Caco-2 (cell line): ENCODE results near the gene PCDH1. TPM values are rescaled to one million over a fixed set of nuclear protein-coding genes. Genes with fewer than 3 reads are reported as not detected.

Experiments used
- BruUV-seq: library from RNA; stranded (reverse); fragments of 400-500 nt; replicated peaks from 2 replicates; lab custom pipeline; 2021; lab: Mats Ljungman, UMichigan
- CTCF ChIA-PET: fragments of 300-600 bp; sonication (Branson Sonifier 250); formaldehyde crosslinking; loops from one replicate; lab custom pipeline; 2022; ENCODE audit warnings: antibody characterized with exemption; lab: Charles Lee
- POLR2A ChIA-PET: fragments of 300-600 bp; sonication (Branson Sonifier 250); formaldehyde crosslinking; loops from one replicate; lab custom pipeline; 2022; ENCODE audit warnings: antibody characterized with exemption; lab: Charles Lee
- DNase-seq, 2 experiments: peaks; one replicate each; pipeline versions ENCODE4 v3.0.0 to v3.0.0-alpha.2; 2020 to 2022
- H3K27me3 ChIP-seq: replicated peaks from 2 replicates; pipeline ENCODE4 v1.6.0; 2011; ENCODE audit warnings: low read length; ENCODE audit not compliant: control insufficient read depth, insufficient read depth
- H3K36me3 ChIP-seq: 2 replicates; pipeline ENCODE4 v1.5.1; 2011; ENCODE audit warnings: low read length; ENCODE audit not compliant: control insufficient read depth, insufficient read depth
- H3K4me1 ChIP-seq: fragments of 250-450 bp; sonication (Bioruptor Pico); 2 replicates; pipeline ENCODE4 v1.5.1; 2020; ENCODE audit warnings: mild to moderate bottlenecking
- H3K4me3 ChIP-seq: 2 replicates; pipeline ENCODE4 v1.5.1; 2011; ENCODE audit warnings: low read depth, mild to moderate bottlenecking, control low read depth, low read length
- H3K9me3 ChIP-seq: fragments of 250-450 bp; sonication (Bioruptor Pico); 2 replicates; pipeline ENCODE4 v1.5.1; 2020; ENCODE audit warnings: mild to moderate bottlenecking, moderate library complexity
- H3K27ac Mint-ChIP-seq: one replicate; pipeline ENCODE4 v1.8.0; 2022; ENCODE audit warnings: mixed read lengths; ENCODE audit not compliant: unreplicated experiment
- H3K27me3 Mint-ChIP-seq: one replicate; pipeline ENCODE4 v1.8.0; 2022; ENCODE audit warnings: mixed read lengths; ENCODE audit not compliant: insufficient read depth, unreplicated experiment
- H3K36me3 Mint-ChIP-seq: one replicate; pipeline ENCODE4 v1.8.0; 2022; ENCODE audit warnings: mild to moderate bottlenecking, mixed read lengths; ENCODE audit not compliant: insufficient read depth, unreplicated experiment
- H3K4me1 Mint-ChIP-seq: one replicate; pipeline ENCODE4 v1.8.0; 2022; ENCODE audit warnings: low read depth, mixed read lengths; ENCODE audit not compliant: unreplicated experiment
- H3K4me3 Mint-ChIP-seq: one replicate; pipeline ENCODE4 v1.8.0; 2022; ENCODE audit warnings: mild to moderate bottlenecking, moderate library complexity, mixed read lengths; ENCODE audit not compliant: unreplicated experiment
- H3K9me3 Mint-ChIP-seq: one replicate; pipeline ENCODE4 v1.8.0; 2022; ENCODE audit warnings: mixed read lengths; ENCODE audit not compliant: unreplicated experiment
- CTCF ChIP-seq, 2 experiments: fragments of 200-600 bp in 1 of 2; IDR thresholded peaks; 1 replicate in 1 of 2; 2 replicates in 1 of 2; pipeline versions ENCODE4 v1.5.1 to v1.8.0; 2011 to 2022; ENCODE audit warnings: antibody characterized with exemption in 1 of 2, control low read depth in 1 of 2, inconsistent platforms in 1 of 2, low read depth in 1 of 2, low read length in 1 of 2, mild to moderate bottlenecking in 1 of 2, moderate library complexity in 1 of 2; ENCODE audit not compliant: insufficient read depth in 1 of 2, severe bottlenecking in 1 of 2, unreplicated experiment in 1 of 2
- intact Hi-C: fragments of 100-400 bp; cut with micrococcal nuclease; formaldehyde crosslinking; loops from one replicate; pipeline ENCODE4 v1.10.0; 2022; ENCODE audit not compliant: unreplicated experiment
- total RNA-seq: library from RNA; stranded (reverse); gene quantifications from 2 replicates; pipeline ENCODE4 v1.2.3, GENCODE V29; 2022

Gene PCDH1
- total RNA-seq, 1 experiment from 2014 or later, result 1.5 TPM

GRCh38 chr5:141874262-141874964 is 3.8 kb downstream of the PCDH1 start:
- no peak overlapping the region for H3K4me3 Mint-ChIP-seq
- Histone ChIP-seq H3K36me3 (no peaks in the 10 kb centered on the region; the same call in 1 of the 2 replicates), H3K4me3 (0 out of 2 replicates have a peak overlapping the region, but pooled peaks have one; percentile 11), H3K27me3 (peaks cover 5% of the 10 kb centered on the region), H3K9me3 (no peaks in the 10 kb centered on the region), H3K4me1 (peaks cover 37% of the 10 kb centered on the region)
- POLR2A ChIA-PET, result no interaction called here
- no peak for TF ChIP-seq CTCF (IDR thresholded peaks at IDR 0.05; ENCODE audit: insufficient read depth in 1 of 2, low read depth in 1 of 2, low read length in 1 of 2, severe bottlenecking in 1 of 2, unreplicated experiment in 1 of 2)
- no peak for DNase-seq
- no peaks in the 10 kb centered on the region for H3K9me3 Mint-ChIP-seq
- intact Hi-C loops, result loop anchor here (1.0 kb wide), 1 partner anchor 25 kb away; no protein-coding TSS in a partner anchor
- no peak overlapping the region for H3K27ac Mint-ChIP-seq
- peaks cover 39% of the 10 kb centered on the region for H3K4me1 Mint-ChIP-seq
- CTCF ChIA-PET, result no interaction called here
- H3K36me3 Mint-ChIP-seq, result peaks cover 7% of the 10 kb centered on the region
- BruUV-seq, result no TSS peak
- peaks cover 18% of the 10 kb centered on the region for H3K27me3 Mint-ChIP-seq

- intact Hi-C loops, result loop anchor here (1.0 kb wide), 1 partner anchor 25 kb away; no protein-coding TSS in a partner anchor
- Mint-ChIP-seq H3K4me3 (no peak overlapping the region), H3K4me1 (peaks cover 33% of the 10 kb centered on the region), H3K27me3 (peaks cover 15% of the 10 kb centered on the region), H3K27ac (no peak overlapping the region), H3K36me3 (peaks cover 7% of the 10 kb centered on the region), H3K9me3 (no peaks in the 10 kb centered on the region)
- no peak for TF ChIP-seq CTCF (IDR thresholded peaks at IDR 0.05; ENCODE audit: insufficient read depth in 1 of 2, low read depth in 1 of 2, low read length in 1 of 2, severe bottlenecking in 1 of 2, unreplicated experiment in 1 of 2)
- Histone ChIP-seq H3K36me3 (no peaks in the 10 kb centered on the region; the same call in 1 of the 2 replicates), H3K4me3 (no peak overlapping the region), H3K4me1 (peaks cover 37% of the 10 kb centered on the region), H3K9me3 (no peaks in the 10 kb centered on the region), H3K27me3 (peaks cover 5% of the 10 kb centered on the region)
- ChIA-PET CTCF (no interaction called here), POLR2A (no interaction called here)
- DNase-seq, result no peak
- BruUV-seq, result no TSS peak
Measured at GRCh38 chr5:141873933-141874261, 4.3 kb downstream of the PCDH1 start.

- Mint-ChIP-seq H3K27ac (no peak overlapping the region), H3K36me3 (peaks cover 7% of the 10 kb centered on the region), H3K27me3 (peaks cover 12% of the 10 kb centered on the region), H3K4me1 (peaks cover 27% of the 10 kb centered on the region), H3K4me3 (no peak overlapping the region), H3K9me3 (no peaks in the 10 kb centered on the region)
- H3K9me3 ChIP-seq, result no peaks in the 10 kb centered on the region
- intact Hi-C loops, result no loop called here
- DNase-seq, result no peak
- H3K36me3 ChIP-seq, result no peaks in the 10 kb centered on the region; the same call in 1 of the 2 replicates
- H3K4me1 ChIP-seq, result peaks cover 37% of the 10 kb centered on the region
- BruUV-seq, result no TSS peak
- H3K4me3 ChIP-seq, result no peak overlapping the region
- no peak for TF ChIP-seq CTCF (IDR thresholded peaks at IDR 0.05; ENCODE audit: insufficient read depth in 1 of 2, low read depth in 1 of 2, low read length in 1 of 2, severe bottlenecking in 1 of 2, unreplicated experiment in 1 of 2)
- ChIA-PET POLR2A (no interaction called here), CTCF (no interaction called here)
- peaks cover 5% of the 10 kb centered on the region for H3K27me3 ChIP-seq
Measured at GRCh38 chr5:141872496-141873356, 5.5 kb downstream of the PCDH1 start.
